ENCODE data around the gene SELENOV.

DNA sequence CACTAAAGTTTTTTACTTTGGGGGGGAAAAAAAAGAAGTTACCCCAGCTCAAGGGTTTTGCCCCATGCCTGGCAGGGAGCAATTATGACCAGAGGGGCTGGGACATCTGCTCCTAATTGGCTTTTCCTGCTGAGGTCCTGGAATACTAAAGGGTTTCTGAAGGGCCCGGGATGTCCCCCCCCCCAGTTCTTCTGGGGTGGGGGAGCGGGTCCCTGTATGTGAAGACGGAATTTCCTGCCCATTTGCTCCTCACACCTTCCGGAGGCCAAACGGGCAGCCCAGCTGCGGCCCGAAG is 17.3 kb upstream of the SELENOV start:
- TF ChIP-seq EZH2phosphoT487 (IDR thresholded peaks at IDR 0.05; ENCODE audit: borderline replicate concordance) = no peak
- TF ChIP-seq, protein P1, sequence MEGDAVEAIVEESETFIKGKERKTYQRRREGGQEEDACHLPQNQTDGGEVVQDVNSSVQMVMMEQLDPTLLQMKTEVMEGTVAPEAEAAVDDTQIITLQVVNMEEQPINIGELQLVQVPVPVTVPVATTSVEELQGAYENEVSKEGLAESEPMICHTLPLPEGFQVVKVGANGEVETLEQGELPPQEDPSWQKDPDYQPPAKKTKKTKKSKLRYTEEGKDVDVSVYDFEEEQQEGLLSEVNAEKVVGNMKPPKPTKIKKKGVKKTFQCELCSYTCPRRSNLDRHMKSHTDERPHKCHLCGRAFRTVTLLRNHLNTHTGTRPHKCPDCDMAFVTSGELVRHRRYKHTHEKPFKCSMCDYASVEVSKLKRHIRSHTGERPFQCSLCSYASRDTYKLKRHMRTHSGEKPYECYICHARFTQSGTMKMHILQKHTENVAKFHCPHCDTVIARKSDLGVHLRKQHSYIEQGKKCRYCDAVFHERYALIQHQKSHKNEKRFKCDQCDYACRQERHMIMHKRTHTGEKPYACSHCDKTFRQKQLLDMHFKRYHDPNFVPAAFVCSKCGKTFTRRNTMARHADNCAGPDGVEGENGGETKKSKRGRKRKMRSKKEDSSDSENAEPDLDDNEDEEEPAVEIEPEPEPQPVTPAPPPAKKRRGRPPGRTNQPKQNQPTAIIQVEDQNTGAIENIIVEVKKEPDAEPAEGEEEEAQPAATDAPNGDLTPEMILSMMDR (conservative IDR thresholded peaks at IDR 0.05; ENCODE audit: low read length) = no peak

All from Loucy (cell line).